Mononuclear cell (primary cell): ENCODE data around the gene ATP1A3. TPM values are rescaled to one million over a fixed set of nuclear protein-coding genes. Genes with fewer than 3 reads are reported as not detected.
A peak's percentile ranks its signal among the peaks of the same experiment; 100 is the strongest.

ENCODE experiments used
- H3K27me3 ChIP-seq: 2 replicates; pipeline ENCODE4 v1.6.0; 2011; ENCODE audit warnings: low read length, control low read depth; ENCODE audit not compliant: insufficient read depth
- H3K4me1 ChIP-seq: 2 replicates; pipeline ENCODE4 v1.5.1; 2011; ENCODE audit warnings: mild to moderate bottlenecking, low read length, control low read depth; ENCODE audit not compliant: insufficient read depth
- H3K4me3 ChIP-seq: 2 replicates; pipeline ENCODE4 v1.5.1; 2011; ENCODE audit warnings: mild to moderate bottlenecking, low read length, moderate library complexity
- H3K9me3 ChIP-seq: 2 replicates; pipeline ENCODE4 v1.5.1; 2011; ENCODE audit warnings: low read depth, mild to moderate bottlenecking, control low read depth, low read length
- total RNA-seq: library from RNA; depleted of rRNA; stranded (reverse); fragments of >200 nt; gene quantifications from one replicate; pipeline ENCODE4 v1.2.3, GENCODE V29; 2012

The ATP1A3 gene
- total RNA-seq, 1 donor = 1.7 TPM

DNA sequence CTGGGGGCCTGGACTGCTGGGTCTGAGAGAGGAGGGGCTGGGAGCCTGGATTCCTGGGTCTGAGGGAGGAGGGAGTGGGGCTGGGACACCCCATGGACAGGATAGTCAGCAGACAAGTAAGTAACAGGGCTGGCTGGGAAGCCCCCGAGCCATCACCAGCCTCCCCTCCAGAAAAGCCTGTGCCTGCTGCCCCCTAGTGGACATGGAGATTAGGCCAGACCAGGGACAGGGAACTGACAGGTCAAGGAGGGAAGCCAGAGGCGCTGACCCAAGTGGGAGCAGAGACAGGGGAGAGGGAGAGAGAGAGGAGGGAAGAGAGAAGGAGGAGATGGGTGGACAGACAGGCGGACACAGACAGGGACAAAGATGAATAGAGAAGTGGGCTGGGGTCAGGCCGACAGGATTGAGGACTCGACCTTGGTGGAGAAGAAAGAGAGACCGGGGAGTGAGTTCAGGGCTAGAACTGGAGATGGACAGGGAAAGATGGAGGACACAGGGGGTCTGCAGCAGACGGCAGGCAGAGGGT is 59.1 kb downstream of the ATP1A3 start:
- peaks cover 20% of the 10 kb centered on the region for H3K4me1 ChIP-seq

DNA sequence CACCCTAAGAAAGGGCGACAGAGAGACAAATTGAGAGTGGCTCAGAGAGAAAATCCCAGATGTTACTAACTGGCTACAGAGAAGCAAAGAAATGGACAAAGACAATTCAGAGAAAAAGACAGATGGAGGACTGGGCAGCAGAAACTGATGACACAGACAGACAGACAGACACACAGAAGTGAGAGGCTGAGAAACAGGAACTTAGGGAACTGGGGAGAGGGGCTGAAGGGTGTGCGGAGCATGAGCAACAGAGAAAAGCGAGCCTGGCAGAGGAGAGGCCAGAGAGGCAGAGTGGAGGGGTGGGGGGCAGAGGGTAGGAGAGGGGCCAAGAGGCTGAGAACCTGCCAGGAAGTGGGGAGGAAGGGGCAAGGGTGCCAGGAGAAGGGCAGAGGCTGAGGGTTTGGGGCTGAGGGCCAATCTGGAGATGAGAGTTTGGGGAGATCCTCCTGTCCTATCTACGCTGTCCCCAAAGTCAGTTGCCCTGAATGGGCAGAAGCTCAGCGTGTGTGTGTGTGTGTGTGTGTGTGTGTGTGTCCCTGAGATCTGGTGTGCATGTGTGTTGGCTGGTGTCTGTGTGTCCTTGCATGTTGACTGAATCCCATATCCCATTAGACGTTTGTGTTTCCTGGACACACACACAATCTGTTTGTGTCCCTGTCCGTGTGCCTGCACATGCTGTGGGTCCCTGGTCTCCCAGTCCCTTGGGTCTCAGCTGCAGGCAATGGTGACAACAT is 60.2 kb downstream of the ATP1A3 start:
- H3K9me3 ChIP-seq = no peaks in the 10 kb centered on the region
- peaks cover 24% of the 10 kb centered on the region for H3K27me3 ChIP-seq
- H3K4me1 ChIP-seq = peaks cover 27% of the 10 kb centered on the region
- H3K4me3 ChIP-seq = no peak overlapping the region

More for the DNA sequence above, 59.1 kb downstream of the ATP1A3 start:
- peaks cover 18% of the 10 kb centered on the region for H3K27me3 ChIP-seq
- H3K9me3 ChIP-seq = no peaks in the 10 kb centered on the region
- H3K4me3 ChIP-seq = no peak overlapping the region

DNA sequence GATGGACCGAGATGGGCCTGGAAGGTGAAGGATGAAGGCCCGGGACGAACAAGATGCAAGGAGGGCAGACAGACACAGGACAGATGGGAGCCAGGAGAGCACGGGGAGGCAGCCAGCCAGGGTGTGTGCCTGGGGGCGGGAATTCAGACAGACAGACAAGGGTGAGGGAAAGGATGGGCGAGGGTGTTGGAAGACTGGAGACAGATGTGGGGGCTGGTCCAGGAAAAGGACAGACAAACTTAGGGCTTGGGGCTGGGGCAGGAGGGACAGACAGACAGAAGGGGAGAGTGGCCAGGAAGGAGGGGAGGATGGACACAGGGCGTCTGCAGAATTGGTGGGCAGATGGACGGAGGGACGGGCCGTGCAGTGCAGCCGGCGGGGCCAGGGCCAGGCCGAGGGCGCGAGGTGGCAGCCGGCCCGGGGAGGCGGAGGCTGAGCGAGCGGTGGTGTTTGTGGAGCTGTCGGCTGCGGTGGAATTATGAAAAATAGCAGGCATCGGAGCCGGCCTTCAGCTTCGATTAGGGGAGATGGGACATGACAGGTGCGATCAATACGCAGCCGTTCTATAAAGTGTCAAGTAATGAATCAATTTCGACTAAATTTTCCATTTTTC is 61.2 kb downstream of the ATP1A3 start:
- H3K4me1 ChIP-seq = peaks cover 30% of the 10 kb centered on the region

DNA sequence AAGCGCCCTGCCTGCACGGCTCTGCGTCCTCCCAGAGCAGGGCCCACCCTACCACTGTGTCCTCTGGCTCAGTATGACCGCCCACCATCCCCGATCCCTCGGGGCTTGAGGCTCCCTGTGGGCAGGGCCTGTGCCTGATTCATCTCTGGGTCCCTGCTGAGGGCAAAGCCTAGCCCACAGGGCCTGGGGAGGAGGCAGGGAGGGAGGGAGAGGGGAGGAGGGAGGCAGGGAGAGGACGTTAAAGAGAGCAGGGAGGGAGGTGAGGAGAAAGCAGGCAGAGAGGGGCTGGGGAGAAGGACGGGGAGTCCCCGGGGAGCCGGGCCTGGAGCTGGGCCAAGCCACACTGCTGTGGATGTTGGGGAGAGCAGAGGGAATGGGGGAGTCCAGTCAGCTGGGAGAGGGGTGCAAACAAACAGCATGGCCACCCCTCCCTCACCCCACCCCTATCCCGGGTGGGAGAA is 61.7 kb downstream of the ATP1A3 start:
- Histone ChIP-seq H3K9me3 (no peaks in the 10 kb centered on the region), H3K4me1 (peaks cover 30% of the 10 kb centered on the region), H3K27me3 (peaks cover 29% of the 10 kb centered on the region), H3K4me3 (no peak overlapping the region)

More for the DNA sequence above, 61.2 kb downstream of the ATP1A3 start:
- Histone ChIP-seq H3K27me3 (peaks cover 26% of the 10 kb centered on the region), H3K9me3 (no peaks in the 10 kb centered on the region), H3K4me3 (no peak overlapping the region)

DNA sequence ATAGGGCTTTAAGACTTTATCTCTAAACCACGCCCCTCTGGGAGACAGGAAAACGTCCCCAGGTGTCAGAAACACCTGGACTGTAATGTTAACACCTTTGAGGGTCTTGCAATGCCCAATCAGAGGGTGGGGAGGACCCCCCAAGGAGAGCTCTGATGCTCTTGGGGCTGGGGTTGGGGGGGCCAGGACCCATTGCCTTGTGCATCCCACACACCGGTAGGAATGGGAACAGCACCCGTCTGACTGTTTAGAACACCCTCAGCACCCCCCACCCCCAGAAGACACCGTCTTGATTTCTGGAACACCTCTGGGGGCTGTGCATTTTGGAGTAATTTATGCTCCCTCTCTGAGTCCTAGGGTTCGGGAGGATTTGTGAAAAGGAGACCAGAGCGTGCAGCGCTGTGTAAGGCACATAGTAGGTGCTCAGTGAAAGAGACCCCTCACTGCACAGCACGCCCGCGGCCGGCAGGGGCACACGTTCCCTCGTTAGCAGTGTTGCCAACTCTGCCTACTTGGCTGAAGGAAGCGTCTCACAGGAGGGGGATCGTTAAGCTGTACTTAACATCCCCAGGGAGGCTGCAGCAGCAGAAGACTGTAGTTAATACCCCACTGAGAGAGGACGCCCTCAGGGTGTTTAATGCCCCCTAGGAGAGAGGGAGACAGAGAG is 63.0 kb downstream of the ATP1A3 start:
- Histone ChIP-seq H3K4me3 (no peak overlapping the region), H3K4me1 (peaks cover 33% of the 10 kb centered on the region), H3K9me3 (no peaks in the 10 kb centered on the region), H3K27me3 (peaks cover 39% of the 10 kb centered on the region)

DNA sequence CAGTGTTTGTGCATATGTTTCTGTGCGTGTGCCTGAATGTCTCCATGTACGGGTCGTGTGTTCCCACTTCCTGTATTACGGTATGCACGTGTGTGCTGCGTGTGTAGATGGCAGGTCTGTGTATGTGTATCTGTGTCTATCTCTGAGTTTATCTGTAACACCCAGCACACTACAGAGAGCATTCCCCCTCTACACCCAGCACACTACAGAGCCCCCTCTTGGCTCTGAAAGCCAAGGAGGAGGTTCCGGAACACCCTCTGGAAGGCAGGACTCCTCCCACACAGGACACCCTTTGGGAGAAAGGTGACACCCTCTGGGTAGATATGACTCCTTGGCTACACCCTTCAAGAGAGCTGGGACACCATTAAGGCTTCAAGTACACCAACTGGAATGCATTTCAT is 63.7 kb downstream of the ATP1A3 start:
- peaks cover 45% of the 10 kb centered on the region for H3K27me3 ChIP-seq
- no peak overlapping the region for H3K4me3 ChIP-seq
- peaks cover 33% of the 10 kb centered on the region for H3K4me1 ChIP-seq
- H3K9me3 ChIP-seq = no peaks in the 10 kb centered on the region

DNA sequence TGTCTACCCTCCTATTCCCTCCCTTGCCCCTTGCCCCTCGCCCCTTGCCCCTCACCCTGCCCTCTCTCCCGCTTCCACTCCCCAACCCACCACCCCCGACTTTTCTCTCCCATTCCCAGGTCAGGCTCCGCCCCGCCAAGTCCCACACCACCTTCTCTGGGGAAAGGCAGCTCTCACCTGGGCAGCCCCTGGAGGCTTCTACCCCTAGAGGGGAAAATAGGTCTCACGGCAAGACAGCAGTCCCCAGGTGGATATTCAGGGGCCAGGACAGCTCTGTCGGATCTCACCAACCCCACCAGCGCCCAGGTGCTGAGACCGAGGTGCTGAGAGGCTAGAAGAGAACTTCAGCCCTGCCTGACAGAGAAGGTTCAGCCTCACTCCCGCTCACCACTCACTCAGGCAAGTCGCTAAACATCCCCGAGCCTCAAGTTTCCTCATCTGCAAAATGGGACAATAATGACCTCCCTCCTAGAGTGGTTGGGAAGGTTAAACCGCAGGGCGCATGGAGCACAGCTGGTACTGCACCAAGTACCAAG is 64.4 kb downstream of the ATP1A3 start:
- peaks cover 27% of the 10 kb centered on the region for H3K4me1 ChIP-seq
- no peak overlapping the region for H3K4me3 ChIP-seq
- no peaks in the 10 kb centered on the region for H3K9me3 ChIP-seq
- H3K27me3 ChIP-seq = peaks cover 48% of the 10 kb centered on the region

DNA sequence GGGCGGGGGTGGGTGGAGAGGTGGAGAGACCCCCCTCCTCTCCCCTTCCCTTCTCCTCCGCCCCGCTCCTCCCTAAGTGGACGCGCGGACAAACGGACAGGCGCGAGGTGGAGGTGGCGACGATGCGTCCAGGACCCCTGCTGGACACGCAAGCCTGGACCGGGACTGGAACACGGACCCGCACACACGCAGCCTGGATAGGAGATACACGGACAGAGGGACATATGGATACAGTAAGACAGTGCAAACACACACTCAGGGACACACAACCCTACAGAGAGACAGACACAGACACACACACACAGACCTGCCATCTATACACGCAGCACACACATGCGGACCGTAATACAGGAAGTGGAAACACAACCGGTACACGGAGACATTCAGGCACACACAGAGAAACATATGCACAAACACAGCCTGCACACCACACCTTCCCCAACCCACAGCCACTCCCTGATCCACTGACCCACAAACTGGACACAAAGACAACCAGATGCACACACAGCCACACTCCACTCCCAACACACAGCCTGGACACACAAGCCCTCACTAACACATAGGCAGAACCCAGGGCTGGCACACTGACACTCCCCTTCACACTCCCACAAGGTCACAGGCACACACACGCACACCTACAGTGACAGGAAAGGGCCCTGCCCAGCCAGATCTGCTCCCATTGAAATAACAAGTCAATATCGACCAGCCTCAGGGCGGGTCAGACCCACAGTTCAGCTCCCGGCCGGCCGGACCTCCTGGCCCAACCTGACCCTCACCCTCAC is 65.1 kb downstream of the ATP1A3 start:
- peaks cover 52% of the 10 kb centered on the region for H3K27me3 ChIP-seq
- H3K4me3 ChIP-seq = peak overlapping the region; percentile 39
- peaks cover 23% of the 10 kb centered on the region for H3K4me1 ChIP-seq
- no peaks in the 10 kb centered on the region for H3K9me3 ChIP-seq

DNA sequence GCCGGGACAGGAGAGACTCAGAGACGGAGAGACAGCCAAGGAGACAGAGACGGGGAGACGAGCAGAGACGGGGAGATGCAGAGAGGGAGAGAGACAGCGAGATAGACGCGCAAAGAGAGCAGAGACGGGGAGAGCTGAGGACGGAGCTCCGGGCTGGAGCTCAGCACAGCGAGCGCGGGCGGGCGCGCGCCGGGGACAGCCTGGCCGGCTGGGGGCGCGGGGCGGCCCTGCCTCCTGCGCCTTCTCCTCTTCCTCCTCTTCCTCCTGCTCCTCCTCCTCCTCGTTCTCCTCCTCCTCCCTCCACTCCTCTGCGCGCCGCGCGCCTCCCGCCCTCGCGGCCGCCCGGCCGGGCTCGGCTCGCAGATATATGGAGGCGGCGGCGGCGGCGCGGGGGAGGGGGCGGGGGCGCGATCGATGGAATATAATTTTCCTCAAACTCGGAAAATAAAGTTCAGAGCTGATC is 65.8 kb downstream of the ATP1A3 start, which contains the start of gene ERFL:
TSS of gene ERFL (minus strand) at position 229 of the 463 bp plus-strand sequence. CDS start 15,530 bp downstream, outside the sequence.
- H3K4me3 ChIP-seq = peak within 1 kb of the TSS; percentile 39
- H3K27me3 ChIP-seq = peaks cover 54% of the 10 kb centered on the region
- no peaks in the 10 kb centered on the region for H3K9me3 ChIP-seq
- H3K4me1 ChIP-seq = peaks cover 25% of the 10 kb centered on the region

DNA sequence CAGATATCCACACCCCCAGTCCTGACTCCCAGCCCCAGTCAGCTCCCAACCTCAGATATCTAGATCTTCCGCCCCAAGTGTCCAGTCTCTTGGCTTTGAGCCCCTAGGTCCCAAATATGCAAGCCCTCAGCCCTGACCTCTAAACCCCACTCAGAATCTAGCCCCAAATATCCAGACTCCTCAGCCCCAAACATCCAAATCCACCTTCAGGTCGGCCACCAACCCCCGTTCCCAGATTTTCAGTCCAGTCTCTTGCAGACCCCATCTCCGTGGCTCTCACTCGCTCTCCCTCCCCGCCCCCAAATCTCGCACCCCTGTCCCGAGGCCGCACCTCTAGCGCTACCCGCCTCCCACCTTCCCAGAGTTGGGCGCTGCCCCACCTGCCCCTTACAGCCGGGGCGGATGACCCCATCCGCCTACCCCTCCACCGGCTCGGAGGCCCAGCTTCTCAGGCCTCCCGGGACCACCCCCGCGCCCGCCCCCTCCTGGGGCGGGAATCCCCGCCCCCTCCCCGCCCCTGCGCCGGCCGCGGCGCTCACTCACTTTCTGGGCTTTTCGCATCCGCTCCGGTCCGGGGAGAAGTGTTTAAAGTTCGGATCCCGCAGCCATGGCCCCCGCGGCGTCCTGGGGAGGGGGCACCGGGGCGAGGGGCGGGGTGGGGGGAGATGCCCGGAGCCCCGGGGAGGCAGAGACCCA is 66.4 kb downstream of the ATP1A3 start:
- H3K4me1 ChIP-seq = peaks cover 27% of the 10 kb centered on the region

DNA sequence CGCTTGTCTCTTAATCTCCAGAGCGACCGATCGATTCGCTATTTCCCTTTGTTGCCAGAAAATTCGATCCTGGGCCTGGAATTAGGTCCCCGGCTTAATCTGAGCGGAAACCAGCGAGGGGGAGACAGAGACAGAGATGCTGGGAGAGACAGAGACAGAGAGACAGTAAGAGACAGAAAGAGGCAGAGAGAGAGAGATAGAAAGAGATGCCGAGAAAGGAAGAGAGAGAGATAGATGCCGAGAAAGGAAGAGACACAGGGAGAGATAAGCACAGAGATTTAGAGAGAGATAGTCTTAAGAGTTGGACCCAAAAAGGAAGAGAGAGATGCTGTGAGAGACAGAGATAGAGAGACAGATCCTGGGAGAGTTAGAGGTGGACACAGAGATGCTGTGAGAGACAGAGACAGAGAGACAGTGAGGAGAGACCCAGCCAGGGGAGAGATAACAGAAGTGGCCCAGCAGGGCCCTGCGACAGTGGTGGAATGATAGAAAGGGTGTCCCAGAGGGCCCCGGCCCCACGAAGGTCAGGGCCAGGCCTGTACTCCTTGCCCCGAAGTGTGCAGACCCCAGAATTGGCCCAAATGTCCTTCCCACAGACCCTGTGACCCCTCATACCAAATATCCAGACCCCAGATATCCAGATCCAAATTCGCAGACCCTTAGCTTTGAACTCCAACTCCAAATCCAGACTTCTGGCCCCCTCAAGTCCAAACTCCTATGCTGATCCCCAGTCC is 67.1 kb downstream of the ATP1A3 start:
- H3K27me3 ChIP-seq = peaks cover 67% of the 10 kb centered on the region
- peaks cover 27% of the 10 kb centered on the region for H3K4me1 ChIP-seq
- H3K4me3 ChIP-seq = no peak overlapping the region
- H3K9me3 ChIP-seq = no peaks in the 10 kb centered on the region

More for the DNA sequence above, 66.4 kb downstream of the ATP1A3 start:
- Histone ChIP-seq H3K4me3 (peak overlapping the region; percentile 36), H3K9me3 (no peaks in the 10 kb centered on the region), H3K27me3 (peaks cover 60% of the 10 kb centered on the region)

DNA sequence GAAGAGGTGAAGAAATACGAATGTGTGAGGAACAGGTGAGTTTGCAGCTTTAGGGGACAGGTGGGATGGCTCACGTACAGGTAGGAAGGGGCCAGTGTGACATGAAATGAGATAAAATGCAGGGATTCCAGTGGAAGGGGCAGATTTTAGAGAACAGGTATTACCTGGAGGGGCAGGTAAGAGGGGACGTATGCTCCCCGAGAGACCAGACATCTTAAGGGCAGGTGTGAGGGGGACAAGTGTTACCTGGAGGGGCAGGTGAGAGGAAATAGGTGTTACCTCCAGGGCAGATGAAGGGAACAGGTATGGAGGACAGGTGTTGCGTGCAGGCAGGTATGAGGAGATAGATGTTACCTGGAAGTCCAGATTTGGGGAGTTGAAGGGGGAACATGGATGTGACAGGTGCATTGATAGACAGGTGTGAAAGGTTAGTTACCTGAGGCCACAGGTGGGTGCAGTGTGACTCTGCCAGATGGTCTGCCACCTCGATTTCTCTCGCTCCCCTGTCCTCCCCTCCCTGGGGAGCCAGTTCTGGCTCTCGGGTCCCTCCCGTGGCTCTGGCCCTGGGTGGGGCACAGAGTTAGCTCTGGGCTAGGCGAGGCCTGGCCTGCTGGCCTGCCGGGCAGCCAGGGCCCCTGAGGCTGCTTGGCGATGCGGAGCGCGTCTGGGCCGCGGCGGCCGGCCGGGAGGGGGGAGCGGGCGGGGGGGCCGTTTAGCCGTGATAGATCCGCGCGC is 67.8 kb downstream of the ATP1A3 start:
- no peaks in the 10 kb centered on the region for H3K9me3 ChIP-seq
- H3K4me1 ChIP-seq = peaks cover 30% of the 10 kb centered on the region
- H3K27me3 ChIP-seq = peaks cover 68% of the 10 kb centered on the region
- no peak overlapping the region for H3K4me3 ChIP-seq
